HepG2 (cell line): ENCODE measurements around the gene AP1M2. TPM values are rescaled to one million over a fixed set of nuclear protein-coding genes. Genes with fewer than 3 reads are reported as not detected.

Experiments used
- ATAC-seq: fragments of 200-7000 bp; cut with Tn5 transposase; 3 replicates; pipeline ENCODE4 v1.9.1; 2020; ENCODE audit warnings: mild to moderate bottlenecking, moderate library complexity
- BruUV-seq: library from RNA; stranded (reverse); fragments of 400-500 nt; replicated peaks from 2 replicates; lab custom pipeline; 2021; lab: Mats Ljungman, UMichigan
- CTCF ChIA-PET: fragments of 300-600 bp; formaldehyde crosslinking; extraction: SDS; loops from one replicate; lab custom pipeline; 2021; ENCODE audit warnings: low total read pairs, inconsistent platforms, low intra/inter-chr PET ratio; lab: Yijun Ruan, JAX
- POLR2A ChIA-PET: fragments of 350-600 bp; sonication (Branson Sonifier 250); formaldehyde crosslinking; loops from one replicate; lab custom pipeline; 2020; ENCODE audit warnings: antibody characterized with exemption, inconsistent platforms; lab: Yijun Ruan, JAX
- DNase-seq: peaks from one replicate; pipeline ENCODE4 v3.0.0-alpha.2; 2015; ENCODE audit warnings: low spot score
- FAIRE-seq: peaks from 3 replicates; lab custom pipeline; 2011; peaks lifted over from hg19 to GRCh38; lab: Jason Lieb, UNC
- H2AFZ ChIP-seq: one replicate; pipeline ENCODE4 v1.6.1; 2011; ENCODE audit warnings: low read length, inconsistent platforms
- H3K27ac ChIP-seq: fragments of 300-600 bp; 3 replicates; pipeline ENCODE4 v1.8.0; 2011; ENCODE audit warnings: mixed run types, mild to moderate bottlenecking, mixed read lengths, low read length, inconsistent platforms; ENCODE audit not compliant: insufficient read depth; ENCODE audit errors: extremely low read length
- H3K27me3 ChIP-seq, 2 experiments: fragments of 200-600 bp in 1 of 2; 2 replicates in 1 of 2; 3 replicates in 1 of 2; pipeline versions ENCODE4 v1.6.0 to v1.8.0; 2011; ENCODE audit warnings: low read length in 2 of 2, mild to moderate bottlenecking in 2 of 2, moderate library complexity in 2 of 2, inconsistent platforms in 1 of 2; ENCODE audit not compliant: insufficient read depth in 2 of 2, control insufficient read depth in 1 of 2
- H3K36me3 ChIP-seq, 2 experiments: fragments of 200-600 bp in 1 of 2; replicated peaks in 1 of 2; 2 replicates in 1 of 2; 3 replicates in 1 of 2; pipeline versions ENCODE4 v1.5.1 to v1.8.0; 2011; ENCODE audit warnings: low read length in 2 of 2, inconsistent platforms in 1 of 2; ENCODE audit not compliant: insufficient read depth in 2 of 2, control insufficient read depth in 1 of 2
- H3K4me1 ChIP-seq: 2 replicates; pipeline ENCODE4 v1.5.1; 2012; ENCODE audit warnings: low read length, inconsistent platforms; ENCODE audit not compliant: insufficient read depth
- H3K4me2 ChIP-seq: 2 replicates; pipeline ENCODE4 v1.6.0; 2011; ENCODE audit warnings: low read depth, low read length, inconsistent platforms
- H3K4me3 ChIP-seq, 3 experiments: fragments of 200-600 bp in 1 of 3; sonication (generic), shearing (Covaris generic) in 1 of 3; replicated peaks in 1 of 3; 2 replicates each; pipeline ENCODE4 v1.5.1; 2011 to 2016; ENCODE audit warnings: low read length in 3 of 3, inconsistent platforms in 2 of 3, low read depth in 2 of 3, mild to moderate bottlenecking in 2 of 3, control low read depth in 1 of 3, mixed read lengths in 1 of 3; ENCODE audit not compliant: insufficient read depth in 1 of 3
- H3K79me2 ChIP-seq: one replicate; pipeline ENCODE4 v1.6.1; 2011; ENCODE audit warnings: low read length, inconsistent platforms; ENCODE audit not compliant: insufficient read depth
- H3K9ac ChIP-seq: 2 replicates; pipeline ENCODE4 v1.6.0; 2011; ENCODE audit warnings: mild to moderate bottlenecking, low read depth, low read length, inconsistent platforms; ENCODE audit not compliant: insufficient read depth
- H3K9me3 ChIP-seq: 2 replicates; pipeline ENCODE4 v1.5.1; 2012; ENCODE audit warnings: mild to moderate bottlenecking, low read length
- H4K20me1 ChIP-seq: 2 replicates; pipeline ENCODE4 v1.6.0; 2011; ENCODE audit warnings: inconsistent platforms, mild to moderate bottlenecking, low read length, moderate library complexity; ENCODE audit not compliant: insufficient read depth
- ATF7-NPFF ChIP-seq: sonication (generic); formaldehyde crosslinking; IDR thresholded peaks from 2 replicates; pipeline ENCODE4 v1.8.1; 2023; ENCODE audit warnings: mild to moderate bottlenecking, low read depth, missing genetic modification reagents, moderate library complexity
- HDAC1 ChIP-seq: sonication (generic); formaldehyde crosslinking; IDR thresholded peaks from 2 replicates; pipeline ENCODE4 v1.5.1; 2020; ENCODE audit warnings: mild to moderate bottlenecking, missing genetic modification reagents
- MEF2D ChIP-seq: sonication (generic); formaldehyde crosslinking; IDR thresholded peaks from 2 replicates; pipeline ENCODE4 v1.5.1; 2020; ENCODE audit warnings: mild to moderate bottlenecking, missing genetic modification reagents
- RAD21 ChIP-seq: fragments of 450-650 bp; formaldehyde crosslinking; IDR thresholded peaks from 2 replicates; pipeline ENCODE4 v1.5.0; 2020; ENCODE audit warnings: mild to moderate bottlenecking
- SAFB2 ChIP-seq: sonication (generic); formaldehyde crosslinking; IDR thresholded peaks from 2 replicates; pipeline ENCODE4 v1.5.1; 2020; ENCODE audit warnings: missing genetic modification reagents, low read depth, mild to moderate bottlenecking, borderline replicate concordance
- SIX4 ChIP-seq: sonication (generic); formaldehyde crosslinking; IDR thresholded peaks from 2 replicates; pipeline ENCODE4 v1.4.0; 2020; ENCODE audit warnings: missing genetic modification reagents
- ZNF33B ChIP-seq: sonication (generic); formaldehyde crosslinking; IDR thresholded peaks from 2 replicates; pipeline ENCODE4 v1.5.1; 2020; ENCODE audit warnings: mild to moderate bottlenecking, missing genetic modification reagents
- ZNF451 ChIP-seq: sonication (generic); formaldehyde crosslinking; IDR thresholded peaks from 2 replicates; pipeline ENCODE4 v1.5.0; 2020; ENCODE audit warnings: mild to moderate bottlenecking, missing genetic modification reagents
- ZNF513 ChIP-seq: sonication (generic); formaldehyde crosslinking; conservative IDR thresholded peaks from 2 replicates; pipeline ENCODE4 v1.5.0; 2020; ENCODE audit warnings: missing genetic modification reagents
- ZNF530 ChIP-seq: sonication (generic); formaldehyde crosslinking; IDR thresholded peaks from 2 replicates; pipeline ENCODE4 v1.5.0; 2020; ENCODE audit warnings: low read depth, mild to moderate bottlenecking, missing genetic modification reagents
- ZNF891 ChIP-seq: sonication (generic); formaldehyde crosslinking; IDR thresholded peaks from 2 replicates; pipeline ENCODE4 v1.5.0; 2020; ENCODE audit warnings: mild to moderate bottlenecking, missing genetic modification reagents
- WGBS: methylation state at CpG from one replicate; pipeline ENCODE4 v1.1.6; 2017; ENCODE audit warnings: low lambda C conversion rate; 5-methylcytosine and 5-hydroxymethylcytosine counted together
- in situ Hi-C: cut with HindIII; loops from 2 replicates; pipeline ENCODE4 v1.10.0; 2017; ENCODE audit warnings: low pct_unique_long_range_greater_than_20kb; ENCODE audit not compliant: extremely low pct_ligation_motif_present
- intact Hi-C: fragments of 100-400 bp; cut with micrococcal nuclease; formaldehyde crosslinking; loops from one replicate; pipeline ENCODE4 v1.10.0; 2022; ENCODE audit not compliant: unreplicated experiment
- polyA plus RNA-seq, 8 experiments: library from polyadenylated mRNA; depleted of rRNA in 3 of 8; stranded (reverse) in 7 of 8; unstranded in 1 of 8; fragments of >200 nt; fragmentation: Illumina TruSeq in 4 of 8; extraction: Trizol in 4 of 8; gene quantifications; 2 replicates each; pipeline versions ENCODE4 v1.2.1 to v1.2.3, GENCODE V29; 2011 to 2016; ENCODE audit warnings: low read depth in 4 of 8, missing spikeins in 1 of 8, mixed read lengths in 1 of 8; ENCODE audit not compliant: insufficient read depth in 1 of 8
- total RNA-seq, 5 experiments: library from RNA; depleted of rRNA; stranded (reverse); fragments of >200 nt; fragmentation: Illumina TruSeq; extraction: Trizol; gene quantifications; 2 replicates each; pipeline ENCODE4 v1.2.3, GENCODE V29; 2016; ENCODE audit warnings: low read depth in 1 of 5
- TF ChIP-seq, protein P1 (sequence below): sonication (generic); formaldehyde crosslinking; IDR thresholded peaks from 2 replicates; pipeline ENCODE4 v1.4.0; 2020; ENCODE audit warnings: missing genetic modification reagents, borderline replicate concordance

AP1M2 gene
- total and polyA plus RNA-seq, 2 of the 13 experiments (the other 11 are each of a cell fraction or from before 2014, with no cell fraction given), result 6.3 to 76.8 TPM

DNA sequence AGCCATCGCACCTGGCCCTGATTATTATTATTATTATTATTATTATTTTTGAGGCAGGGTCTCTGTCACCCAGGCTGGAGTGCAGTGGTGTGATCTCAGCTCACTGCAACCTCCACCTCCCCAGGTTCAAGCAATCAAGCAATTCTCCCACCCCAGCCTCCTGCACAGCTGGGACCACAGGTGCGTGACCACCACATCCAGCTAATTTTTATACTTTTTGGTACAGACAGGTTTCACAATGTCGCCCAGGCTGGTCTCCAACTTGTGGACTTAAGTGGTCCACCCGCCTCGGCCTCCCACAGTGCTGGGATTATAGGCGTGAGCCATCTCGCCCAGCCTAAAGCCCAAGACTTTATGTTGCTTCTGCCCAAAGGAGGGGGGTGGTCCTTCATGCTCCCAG lies 6.0 kb upstream of the AP1M2 start:
- H3K27me3 ChIP-seq, result peaks cover 0 to 6% of the 10 kb centered on the region in 2 experiments; a peak in 2 of 5 replicates
- no peak for TF ChIP-seq HDAC1 (CRISPR knock-in tag)
- TF ChIP-seq, protein P1, sequence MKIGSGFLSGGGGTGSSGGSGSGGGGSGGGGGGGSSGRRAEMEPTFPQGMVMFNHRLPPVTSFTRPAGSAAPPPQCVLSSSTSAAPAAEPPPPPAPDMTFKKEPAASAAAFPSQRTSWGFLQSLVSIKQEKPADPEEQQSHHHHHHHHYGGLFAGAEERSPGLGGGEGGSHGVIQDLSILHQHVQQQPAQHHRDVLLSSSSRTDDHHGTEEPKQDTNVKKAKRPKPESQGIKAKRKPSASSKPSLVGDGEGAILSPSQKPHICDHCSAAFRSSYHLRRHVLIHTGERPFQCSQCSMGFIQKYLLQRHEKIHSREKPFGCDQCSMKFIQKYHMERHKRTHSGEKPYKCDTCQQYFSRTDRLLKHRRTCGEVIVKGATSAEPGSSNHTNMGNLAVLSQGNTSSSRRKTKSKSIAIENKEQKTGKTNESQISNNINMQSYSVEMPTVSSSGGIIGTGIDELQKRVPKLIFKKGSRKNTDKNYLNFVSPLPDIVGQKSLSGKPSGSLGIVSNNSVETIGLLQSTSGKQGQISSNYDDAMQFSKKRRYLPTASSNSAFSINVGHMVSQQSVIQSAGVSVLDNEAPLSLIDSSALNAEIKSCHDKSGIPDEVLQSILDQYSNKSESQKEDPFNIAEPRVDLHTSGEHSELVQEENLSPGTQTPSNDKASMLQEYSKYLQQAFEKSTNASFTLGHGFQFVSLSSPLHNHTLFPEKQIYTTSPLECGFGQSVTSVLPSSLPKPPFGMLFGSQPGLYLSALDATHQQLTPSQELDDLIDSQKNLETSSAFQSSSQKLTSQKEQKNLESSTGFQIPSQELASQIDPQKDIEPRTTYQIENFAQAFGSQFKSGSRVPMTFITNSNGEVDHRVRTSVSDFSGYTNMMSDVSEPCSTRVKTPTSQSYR, result no peak
- TF ChIP-seq ZNF513 (CRISPR knock-in tag), result no peak
- no peak for TF ChIP-seq MEF2D (CRISPR knock-in tag)
- TF ChIP-seq ATF7-NPFF, result no peak
- TF ChIP-seq ZNF530 (CRISPR knock-in tag), result no peak
- TF ChIP-seq SIX4, result no peak
- no peak for TF ChIP-seq RAD21 (CRISPR knock-in tag)
- no peak for TF ChIP-seq ZNF451 (CRISPR knock-in tag)
- TF ChIP-seq ZNF33B (CRISPR knock-in tag), result no peak
- TF ChIP-seq ZNF891 (CRISPR knock-in tag), result no peak
- no peak for TF ChIP-seq SAFB2 (CRISPR knock-in tag)
- TF ChIP-seq, all 625 proteins: peak for 0
- in situ Hi-C loops (no loop called here), intact Hi-C loops (no loop called here)
- DNase-seq (no peak), FAIRE-seq (no peak), ATAC-seq (no peak)
- Histone ChIP-seq H3K9me3 (no peaks in the 10 kb centered on the region), H3K4me3 (no peak overlapping the region), H3K4me1 (peaks cover 12% of the 10 kb centered on the region), H3K79me2 (no peaks in the 10 kb centered on the region), H3K27ac (no peak overlapping the region), H3K4me2 (no peak overlapping the region), H2AFZ (no peak overlapping the region), H3K36me3 (no peaks in the 10 kb centered on the region), H4K20me1 (no peaks in the 10 kb centered on the region), H3K9ac (no peak overlapping the region)
- BruUV-seq, result no TSS peak
- ChIA-PET POLR2A (no interaction called here), CTCF (no interaction called here)
- WGBS, result 47% methylated on average over 5 of the region's 7 CpGs
